ENCODE data around the gene USP36.

The USP36 gene

DNA sequence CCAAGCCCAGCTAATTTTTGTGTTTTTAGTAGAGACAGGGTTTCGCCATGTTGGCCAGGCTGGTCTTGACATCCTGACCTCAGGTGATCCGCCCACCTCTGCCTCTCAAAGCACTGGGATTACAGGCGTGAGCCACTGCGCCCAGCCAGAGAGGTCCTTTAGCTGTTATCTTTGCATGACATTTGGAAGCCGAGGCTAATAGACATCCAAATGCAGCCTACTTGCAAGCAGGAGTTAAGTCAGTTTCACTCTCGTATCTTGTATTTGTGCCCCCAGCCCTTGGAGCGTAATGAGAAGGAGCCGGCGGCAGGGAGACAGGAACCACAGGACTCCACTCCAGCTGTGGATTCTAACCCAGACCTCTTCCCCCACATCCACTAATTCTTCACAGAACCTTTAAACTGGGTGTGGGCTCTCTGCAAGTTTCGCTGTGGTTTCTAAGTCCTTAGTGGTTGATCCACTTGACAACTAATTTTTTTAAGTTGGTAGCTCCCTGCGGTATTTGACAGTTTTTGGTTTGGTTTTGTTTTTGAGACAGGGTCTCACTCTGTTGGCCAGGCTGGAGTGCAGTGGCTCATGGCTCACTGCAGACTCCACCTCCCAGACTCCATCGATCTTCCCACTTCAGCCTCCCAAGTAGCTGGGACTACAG is 55.5 kb downstream of the USP36 start:
- FAIRE-seq (no peak), DNase-seq (ENCODE audit: insufficient read length, low spot score) (no peak)
- TF ChIP-seq, protein P1, sequence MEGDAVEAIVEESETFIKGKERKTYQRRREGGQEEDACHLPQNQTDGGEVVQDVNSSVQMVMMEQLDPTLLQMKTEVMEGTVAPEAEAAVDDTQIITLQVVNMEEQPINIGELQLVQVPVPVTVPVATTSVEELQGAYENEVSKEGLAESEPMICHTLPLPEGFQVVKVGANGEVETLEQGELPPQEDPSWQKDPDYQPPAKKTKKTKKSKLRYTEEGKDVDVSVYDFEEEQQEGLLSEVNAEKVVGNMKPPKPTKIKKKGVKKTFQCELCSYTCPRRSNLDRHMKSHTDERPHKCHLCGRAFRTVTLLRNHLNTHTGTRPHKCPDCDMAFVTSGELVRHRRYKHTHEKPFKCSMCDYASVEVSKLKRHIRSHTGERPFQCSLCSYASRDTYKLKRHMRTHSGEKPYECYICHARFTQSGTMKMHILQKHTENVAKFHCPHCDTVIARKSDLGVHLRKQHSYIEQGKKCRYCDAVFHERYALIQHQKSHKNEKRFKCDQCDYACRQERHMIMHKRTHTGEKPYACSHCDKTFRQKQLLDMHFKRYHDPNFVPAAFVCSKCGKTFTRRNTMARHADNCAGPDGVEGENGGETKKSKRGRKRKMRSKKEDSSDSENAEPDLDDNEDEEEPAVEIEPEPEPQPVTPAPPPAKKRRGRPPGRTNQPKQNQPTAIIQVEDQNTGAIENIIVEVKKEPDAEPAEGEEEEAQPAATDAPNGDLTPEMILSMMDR (IDR thresholded peaks at IDR 0.05; ENCODE audit: insufficient read depth, missing control alignments), result no peak

DNA sequence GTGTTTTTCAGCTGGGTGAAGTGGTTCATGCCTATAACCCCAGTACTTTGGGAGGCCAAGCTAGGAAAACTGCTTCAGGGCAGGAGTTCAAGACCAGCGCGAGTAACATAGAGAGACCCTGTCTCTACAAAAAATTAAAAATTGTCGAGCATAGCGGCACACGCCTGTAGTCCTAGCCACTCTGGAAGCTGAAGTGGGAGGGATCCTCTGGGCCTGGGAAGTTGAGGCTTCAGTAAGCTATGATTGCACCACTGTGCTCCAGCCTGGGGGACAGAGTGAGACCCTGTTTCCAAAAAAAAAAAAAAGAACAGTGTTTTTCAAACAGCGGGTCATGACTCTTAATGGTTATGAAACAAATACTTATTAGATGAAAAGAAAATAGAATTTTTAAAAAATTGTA is 56.3 kb downstream of the USP36 start:
- TF ChIP-seq, protein P1 (IDR thresholded peaks at IDR 0.05; ENCODE audit: insufficient read depth, missing control alignments), result no peak
- FAIRE-seq (no peak), DNase-seq (ENCODE audit: insufficient read length, low spot score) (no peak)

DNA sequence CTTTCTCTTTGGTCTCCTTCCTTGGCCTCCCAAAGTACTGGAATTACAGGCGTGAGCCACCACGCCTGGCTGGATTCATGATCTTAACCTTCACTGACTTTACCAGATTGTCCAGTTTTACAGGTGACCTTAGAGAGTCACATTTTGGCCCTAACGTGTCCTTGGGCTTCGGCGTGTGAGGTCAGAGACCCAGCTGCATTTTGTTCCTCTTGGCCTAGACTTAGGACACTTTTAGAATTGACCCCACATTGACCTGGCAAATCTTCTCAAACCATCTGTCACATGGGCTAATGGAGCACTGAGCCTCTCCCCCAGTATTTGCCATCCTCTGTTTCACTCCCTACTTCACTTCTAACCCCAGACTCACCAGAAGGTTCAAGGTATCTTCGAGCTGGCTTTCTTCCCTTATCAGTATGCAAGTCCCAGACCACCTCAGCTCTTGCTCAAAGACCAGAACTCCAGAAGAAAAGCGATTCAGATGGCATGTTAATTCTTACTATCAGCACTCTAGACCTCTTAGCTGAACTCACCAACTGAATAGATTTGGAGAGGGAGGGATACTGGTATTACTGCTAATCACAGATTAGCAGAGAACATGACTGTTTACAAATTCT is 56.8 kb downstream of the USP36 start:
- DNase-seq (ENCODE audit: insufficient read length, low spot score) (no peak), FAIRE-seq (peak; percentile 89)
- TF ChIP-seq, protein P1 (IDR thresholded peaks at IDR 0.05; ENCODE audit: insufficient read depth, missing control alignments), result no peak

DNA sequence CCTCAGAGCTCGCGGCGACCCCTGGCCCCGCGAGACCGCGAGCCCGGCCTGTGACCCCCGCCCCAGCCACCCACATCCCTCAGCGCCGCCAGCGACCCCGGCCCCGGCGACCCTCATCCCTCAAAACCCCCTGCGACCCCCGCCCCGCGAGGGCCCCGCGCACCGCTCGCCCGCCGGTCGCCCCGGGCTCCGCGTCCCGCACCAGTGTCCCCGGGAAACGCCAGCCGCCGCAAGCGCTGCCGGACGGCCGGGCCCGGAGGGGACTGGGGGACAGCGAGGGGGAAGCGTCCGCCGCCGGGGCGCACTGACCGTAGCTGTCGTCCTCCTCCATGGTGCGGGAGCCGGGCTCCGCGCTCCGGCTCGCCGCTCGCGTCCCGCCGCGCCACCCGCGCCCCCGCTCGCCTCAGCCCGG is 58.7 kb downstream of the USP36 start, which contains the start of gene CYTH1:
Gene CYTH1 (minus strand): TSS at position 381 of the 412 bp plus-strand sequence. CDS start 50 bp downstream, at position 331.
- DNase-seq (ENCODE audit: insufficient read length, low spot score), result no peak
- no peak for FAIRE-seq
- TF ChIP-seq, protein P1 (IDR thresholded peaks at IDR 0.05; ENCODE audit: insufficient read depth, missing control alignments), result no peak

DNA sequence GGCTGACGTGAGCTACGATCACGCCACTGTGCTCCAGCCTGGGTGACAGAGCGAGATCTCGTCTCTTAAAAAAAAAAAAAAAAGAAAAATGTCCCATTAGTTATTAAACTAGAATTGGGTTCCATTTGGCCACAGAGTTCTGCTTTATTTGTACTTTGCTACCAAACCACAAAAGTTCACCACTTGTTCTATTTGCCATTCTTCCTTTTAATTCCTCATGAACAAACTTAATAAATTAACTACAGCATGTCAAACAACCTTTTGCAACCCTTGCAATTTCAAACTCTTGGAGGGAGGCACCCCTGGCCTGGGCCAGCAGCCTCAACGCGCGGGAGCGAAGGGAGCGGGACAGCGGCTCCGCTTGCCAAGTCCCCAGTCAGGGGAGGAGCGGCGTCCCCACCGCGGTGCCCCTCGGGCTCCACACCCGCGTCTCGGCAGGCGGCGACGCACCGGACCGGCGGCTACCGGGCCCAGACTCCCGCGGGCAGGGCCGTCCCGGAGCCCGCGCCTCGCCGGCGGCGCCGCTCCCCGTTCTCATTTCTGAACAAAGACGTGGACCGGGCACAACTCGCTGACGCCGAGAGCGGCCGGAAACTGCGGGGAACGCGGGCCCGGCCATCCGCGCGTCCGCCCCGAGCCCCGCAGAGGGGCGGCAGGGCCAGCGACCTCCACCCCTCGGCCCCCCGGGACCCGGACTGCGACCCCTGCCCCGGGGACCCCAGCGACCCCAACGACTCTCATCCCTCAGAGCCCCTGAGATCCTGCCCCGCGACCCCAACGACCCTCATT is 59.3 kb downstream of the USP36 start:
- no peak for FAIRE-seq

DNA sequence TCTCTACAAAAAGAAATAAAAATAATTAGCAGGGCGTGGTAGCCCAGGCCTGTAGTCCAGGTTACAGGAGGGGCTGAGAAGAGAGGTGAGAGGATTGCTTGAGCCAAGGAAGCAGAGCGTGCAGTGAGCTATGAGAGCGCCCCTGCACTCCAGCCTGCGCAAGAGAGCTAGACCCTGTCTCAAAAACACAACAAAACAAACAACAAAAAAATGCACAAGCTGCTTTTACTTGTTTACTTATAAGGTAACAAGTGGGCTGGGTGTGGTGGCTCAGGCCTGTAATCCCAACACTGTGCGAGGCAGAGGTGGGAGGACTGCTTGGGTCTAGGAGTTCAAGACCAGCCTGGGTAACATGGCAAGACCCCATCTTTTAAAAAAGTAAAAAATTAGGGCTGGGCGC is 60.3 kb downstream of the USP36 start:
- FAIRE-seq, result no peak
- DNase-seq (ENCODE audit: insufficient read length, low spot score), result no peak
- TF ChIP-seq, protein P1 (IDR thresholded peaks at IDR 0.05; ENCODE audit: insufficient read depth, missing control alignments), result no peak

More for the DNA sequence above, 59.3 kb downstream of the USP36 start:
- TF ChIP-seq, protein P1 (IDR thresholded peaks at IDR 0.05; ENCODE audit: insufficient read depth, missing control alignments), result no peak
- DNase-seq (ENCODE audit: insufficient read length, low spot score), result no peak

Data from D721Med (cell line).